ENCODE results near the gene ZNF407. TPM values are rescaled to one million over a fixed set of nuclear protein-coding genes. Genes with fewer than 3 reads are reported as not detected.

Gene ZNF407
- total and polyA plus RNA-seq, 9 donors: 5.3 to 22.3 (median 18.7) TPM

DNA sequence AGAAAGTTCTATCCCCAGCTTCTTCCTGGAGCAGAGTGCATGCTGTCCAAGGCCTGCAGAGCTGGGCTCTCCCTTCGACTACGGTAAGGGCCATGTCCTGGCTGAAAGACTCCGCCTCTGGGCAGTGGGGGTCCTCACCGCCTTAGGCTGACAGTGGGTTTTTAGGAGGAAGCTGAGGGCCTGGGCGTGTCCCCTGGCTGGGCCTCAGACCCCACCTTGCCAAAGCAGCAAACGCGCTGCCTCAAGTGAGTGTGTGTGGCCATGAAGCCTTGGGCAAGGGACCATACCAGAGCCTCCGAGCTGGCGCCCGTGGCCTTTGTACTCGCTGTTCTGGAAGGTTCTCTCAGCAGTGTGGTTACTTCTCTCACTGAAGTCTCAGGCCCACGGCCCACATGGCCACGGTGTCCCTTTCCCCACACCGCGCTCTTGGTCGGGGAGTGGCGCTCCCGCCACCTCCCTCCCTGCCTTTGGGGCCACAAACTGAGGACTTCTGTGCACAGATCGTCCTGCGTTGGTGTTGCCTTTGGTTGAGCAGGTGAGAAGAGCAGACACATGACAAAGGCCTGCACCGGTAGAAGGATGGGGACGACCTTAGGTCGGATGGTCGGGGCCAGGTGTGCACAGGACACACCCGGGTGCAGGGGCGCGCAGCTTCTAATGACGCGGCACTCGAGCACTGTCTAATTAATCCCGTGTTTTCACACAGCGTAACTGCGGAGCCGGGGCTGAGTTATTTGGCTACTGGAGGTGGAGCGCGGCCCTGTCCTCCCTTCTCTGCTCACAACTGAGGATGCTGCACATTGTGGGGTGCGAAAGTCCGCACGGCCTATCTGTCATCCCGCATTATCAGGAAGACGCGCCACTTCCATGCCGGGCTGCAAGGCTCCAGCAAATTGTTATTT lies 489.7 kb downstream of the ZNF407 start:
- Histone ChIP-seq H3K27ac (no peak overlapping the region), H3K9me3 (no peaks in the 10 kb centered on the region), H3K4me3 (no peak overlapping the region), H3K4me1 (ENCODE audit: insufficient read depth) (no peaks in the 10 kb centered on the region), H3K36me3 (no peaks in the 10 kb centered on the region), H3K27me3 (no peaks in the 10 kb centered on the region)
- WGBS, 3 donors: 94 to 95% (median 95%) methylated on average over 43 of the region's 43 CpGs
- TF ChIP-seq EP300 (IDR thresholded peaks at IDR 0.05): no peak
- no peak for TF ChIP-seq POLR2A (IDR thresholded peaks at IDR 0.05)
- TF ChIP-seq CTCF (IDR thresholded peaks at IDR 0.05): no peak
- intact Hi-C loops (cut with DNase I): no loop called here
- DNase-seq: no peak

DNA sequence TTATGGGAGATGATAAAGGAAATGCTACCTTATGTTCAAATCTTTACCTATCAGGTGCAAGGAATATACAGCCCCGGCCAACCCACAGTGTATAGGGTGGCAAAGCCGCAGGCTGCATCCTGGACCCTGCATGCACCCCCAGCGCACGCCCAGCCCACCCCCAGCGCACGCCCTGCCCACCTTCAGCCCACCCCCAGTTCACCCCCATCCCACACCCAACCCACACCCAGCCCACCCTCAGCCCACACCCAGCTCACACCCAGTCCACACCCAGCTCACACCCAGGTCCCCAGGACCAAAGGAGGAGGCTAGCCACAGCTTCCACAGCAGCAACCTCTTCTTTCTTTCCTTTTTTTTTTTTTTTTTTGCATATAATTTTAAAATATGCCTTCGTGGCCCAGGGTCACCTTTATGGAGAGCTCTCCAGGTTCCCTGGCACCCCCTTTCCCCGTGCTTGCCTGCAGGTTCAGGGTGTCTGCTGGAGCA lies 490.4 kb downstream of the ZNF407 start:
- Histone ChIP-seq H3K36me3 (no peaks in the 10 kb centered on the region), H3K4me3 (no peak overlapping the region), H3K9me3 (no peaks in the 10 kb centered on the region), H3K4me1 (ENCODE audit: insufficient read depth) (no peaks in the 10 kb centered on the region), H3K27ac (no peak overlapping the region), H3K27me3 (no peaks in the 10 kb centered on the region)
- 87 to 90% (median 89%) methylated on average over 7 to 8 of the region's 8 CpGs for WGBS, 3 donors
- no peak for TF ChIP-seq POLR2A (IDR thresholded peaks at IDR 0.05)
- no peak for TF ChIP-seq CTCF (IDR thresholded peaks at IDR 0.05)
- TF ChIP-seq EP300 (IDR thresholded peaks at IDR 0.05): no peak
- intact Hi-C loops (cut with DNase I): no loop called here
- no peak for DNase-seq

DNA sequence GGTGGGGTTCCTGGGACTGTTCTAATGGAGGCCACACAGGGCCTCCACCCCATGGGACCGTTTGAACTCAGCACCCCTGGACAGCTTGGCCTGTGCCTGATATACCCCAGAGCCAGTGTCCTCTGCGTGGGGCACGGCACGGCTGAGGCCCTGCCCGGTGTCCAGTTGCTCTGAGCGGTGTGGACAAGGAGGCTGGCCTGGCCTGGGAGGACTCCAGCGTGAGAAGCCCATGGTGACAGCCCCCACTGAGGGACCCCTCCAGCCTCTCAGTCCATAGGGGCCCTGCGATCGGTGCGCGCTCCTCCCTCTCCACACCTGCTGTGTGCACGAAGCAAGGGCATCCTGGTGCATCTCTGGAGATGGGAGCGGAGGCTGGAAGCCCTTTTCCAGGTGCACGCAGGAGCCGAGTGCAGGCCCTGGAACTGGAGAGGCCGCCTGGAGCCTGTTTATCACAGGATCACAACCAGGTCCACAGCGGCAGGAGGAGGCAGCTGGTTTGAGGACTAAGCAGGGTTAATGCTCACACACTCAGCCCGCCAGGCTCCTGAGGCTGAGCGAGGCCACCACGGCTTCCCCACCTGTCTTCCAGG lies 491.0 kb downstream of the ZNF407 start:
- Histone ChIP-seq H3K27me3 (no peaks in the 10 kb centered on the region), H3K4me1 (ENCODE audit: insufficient read depth) (no peaks in the 10 kb centered on the region), H3K4me3 (no peak overlapping the region), H3K27ac (no peak overlapping the region), H3K9me3 (no peaks in the 10 kb centered on the region), H3K36me3 (no peaks in the 10 kb centered on the region)
- WGBS, 3 donors: 92 to 94% (median 93%) methylated on average over 19 to 20 of the region's 20 CpGs
- intact Hi-C loops (cut with DNase I): no loop called here
- TF ChIP-seq EP300 (IDR thresholded peaks at IDR 0.05) (no peak), POLR2A (IDR thresholded peaks at IDR 0.05) (no peak), CTCF (IDR thresholded peaks at IDR 0.05) (no peak)
- no peak for DNase-seq

DNA sequence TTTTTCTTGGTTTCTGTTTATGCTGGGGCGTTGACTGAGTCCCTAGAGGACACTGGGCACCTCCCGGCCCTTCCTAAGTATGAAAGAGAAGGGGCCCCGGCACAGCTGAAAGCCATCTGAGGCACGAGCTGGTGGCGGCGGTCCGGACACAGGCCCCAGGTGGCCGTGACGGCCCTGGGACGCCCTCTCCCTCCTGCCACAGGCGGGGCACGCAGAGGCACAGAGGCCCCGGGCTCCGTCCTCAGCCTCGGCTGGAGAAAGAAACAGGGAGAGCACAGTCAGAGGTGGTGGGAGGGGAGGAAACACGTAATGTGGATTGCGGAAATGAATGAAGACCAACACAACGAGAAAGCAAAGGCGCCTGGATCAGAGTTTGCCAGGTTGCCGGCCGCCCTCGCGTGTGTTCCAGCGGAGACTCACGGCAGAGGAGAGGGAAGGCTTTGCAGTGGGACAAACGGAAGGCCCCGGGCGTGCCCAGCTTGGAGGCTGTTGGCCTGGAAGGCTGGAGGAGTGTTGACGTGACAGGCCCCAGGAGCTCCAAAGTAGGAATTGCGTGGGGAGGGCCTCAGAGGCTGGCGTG lies 492.2 kb downstream of the ZNF407 start:
- Histone ChIP-seq H3K27me3 (no peaks in the 10 kb centered on the region), H3K36me3 (no peaks in the 10 kb centered on the region), H3K27ac (no peak overlapping the region), H3K9me3 (no peaks in the 10 kb centered on the region), H3K4me1 (ENCODE audit: insufficient read depth) (no peaks in the 10 kb centered on the region), H3K4me3 (no peak overlapping the region)
- TF ChIP-seq EP300 (IDR thresholded peaks at IDR 0.05) (no peak), POLR2A (IDR thresholded peaks at IDR 0.05) (no peak), CTCF (IDR thresholded peaks at IDR 0.05) (no peak)
- DNase-seq: no peak
- intact Hi-C loops (cut with DNase I): no loop called here
- 91 to 92% (median 91%) methylated on average over 31 of the region's 31 CpGs for WGBS, 3 donors
